DND-41 (cell line): ENCODE data around the gene MEGF11.

Source experiments
- ATAC-seq: fragments of 200-7000 bp; cut with Tn5 transposase; 3 replicates; pipeline ENCODE4 v1.9.1; 2021; ENCODE audit warnings: low read depth; ENCODE audit not compliant: insufficient read depth
- DNase-seq: peaks from one replicate; pipeline ENCODE4 v3.0.0-alpha.2; 2020
- H2AFZ ChIP-seq: 2 replicates; pipeline ENCODE4 v1.6.0; 2012; ENCODE audit warnings: low read depth, low read length
- H3K27ac ChIP-seq: 2 replicates; pipeline ENCODE4 v1.5.1; 2012; ENCODE audit warnings: low read length, inconsistent platforms
- H3K27me3 ChIP-seq: fragments of 200-600 bp; sonication (generic); 2 replicates; pipeline ENCODE4 v1.6.0; 2012; ENCODE audit warnings: low read length, mild to moderate bottlenecking, inconsistent platforms; ENCODE audit not compliant: insufficient read depth, poor library complexity
- H3K36me3 ChIP-seq: 2 replicates; pipeline ENCODE4 v1.5.1; 2012; ENCODE audit warnings: low read length, inconsistent platforms; ENCODE audit not compliant: insufficient read depth
- H3K4me1 ChIP-seq: 2 replicates; pipeline ENCODE4 v1.5.1; 2012; ENCODE audit warnings: mild to moderate bottlenecking, low read length; ENCODE audit not compliant: insufficient read depth
- H3K4me2 ChIP-seq: 2 replicates; pipeline ENCODE4 v1.6.0; 2012; ENCODE audit warnings: mild to moderate bottlenecking, moderate library complexity, low read length, inconsistent platforms; ENCODE audit not compliant: insufficient read depth
- H3K4me3 ChIP-seq, 2 experiments: fragments of 200-600 bp in 1 of 2; shearing (Covaris generic) in 1 of 2; 2 replicates each; pipeline ENCODE4 v1.5.1; 2012 to 2016; ENCODE audit warnings: inconsistent platforms in 2 of 2, low read length in 2 of 2, mild to moderate bottlenecking in 2 of 2, low read depth in 1 of 2, moderate library complexity in 1 of 2
- H3K79me2 ChIP-seq: 2 replicates; pipeline ENCODE4 v1.6.0; 2012; ENCODE audit warnings: low read length, inconsistent platforms; ENCODE audit not compliant: insufficient read depth
- H3K9ac ChIP-seq: 2 replicates; pipeline ENCODE4 v1.6.0; 2012; ENCODE audit warnings: low read depth, mild to moderate bottlenecking, inconsistent platforms, low read length, moderate library complexity
- H3K9me3 ChIP-seq: 2 replicates; pipeline ENCODE4 v1.5.1; 2012; ENCODE audit warnings: low read length, moderate library complexity, mild to moderate bottlenecking, inconsistent platforms; ENCODE audit not compliant: insufficient read depth, severe bottlenecking
- H4K20me1 ChIP-seq: 2 replicates; pipeline ENCODE4 v1.6.0; 2012; ENCODE audit warnings: low read length; ENCODE audit not compliant: insufficient read depth
- CTCF ChIP-seq: IDR thresholded peaks from 2 replicates; pipeline ENCODE4 v1.5.1; 2012; ENCODE audit warnings: borderline replicate concordance, low read length, moderate library complexity, mild to moderate bottlenecking; ENCODE audit not compliant: poor library complexity, severe bottlenecking; ENCODE audit errors: extremely low read depth
- EZH2 ChIP-seq: IDR thresholded peaks from 3 replicates; pipeline ENCODE4 v1.6.1; 2012; ENCODE audit warnings: borderline replicate concordance, low read depth, mild to moderate bottlenecking, moderate library complexity, low read length, inconsistent platforms; ENCODE audit not compliant: severe bottlenecking

Gene MEGF11

GRCh38 chr15:66115568-66116206, 137.9 kb downstream of the MEGF11 start:
- TF ChIP-seq EZH2 (no peak), CTCF (no peak)
- Histone ChIP-seq H3K9me3 (no peaks in the 10 kb centered on the region), H3K27me3 (peaks cover 10% of the 10 kb centered on the region), H4K20me1 (no peaks in the 10 kb centered on the region; the same call in 1 of the 2 replicates), H3K4me3 (no peak overlapping the region), H3K79me2 (no peaks in the 10 kb centered on the region), H3K9ac (no peak overlapping the region), H3K4me1 (peaks cover 8% of the 10 kb centered on the region; the same call in 1 of the 2 replicates), H2AFZ (no peak overlapping the region), H3K36me3 (no peaks in the 10 kb centered on the region), H3K4me2 (no peak overlapping the region), H3K27ac (no peak overlapping the region)
- peak; percentile 66 for DNase-seq
- peak; percentile 90 for ATAC-seq

GRCh38 chr15:66114863-66115425, 138.6 kb downstream of the MEGF11 start:
- H4K20me1 ChIP-seq, result no peaks in the 10 kb centered on the region; the same call in 1 of the 2 replicates
- H3K9ac ChIP-seq, result no peak overlapping the region
- no peak overlapping the region for H3K4me2 ChIP-seq

GRCh38 chr15:66112388-66112787, 141.2 kb downstream of the MEGF11 start:
- peaks cover 13% of the 10 kb centered on the region for H3K27me3 ChIP-seq

More at GRCh38 chr15:66114863-66115425, 138.6 kb downstream of the MEGF11 start:
- Histone ChIP-seq H2AFZ (no peak overlapping the region), H3K9me3 (no peaks in the 10 kb centered on the region), H3K4me1 (peaks cover 8% of the 10 kb centered on the region; the same call in 1 of the 2 replicates), H3K79me2 (no peaks in the 10 kb centered on the region), H3K27ac (no peak overlapping the region), H3K27me3 (peaks cover 10% of the 10 kb centered on the region), H3K4me3 (no peak overlapping the region), H3K36me3 (no peaks in the 10 kb centered on the region)
- DNase-seq, result no peak
- no peak for ATAC-seq
- no peak for TF ChIP-seq EZH2

More at GRCh38 chr15:66112388-66112787, 141.2 kb downstream of the MEGF11 start:
- ATAC-seq, result no peak
- no peak for DNase-seq
- Histone ChIP-seq H3K4me2 (no peak overlapping the region), H3K27ac (no peak overlapping the region), H3K4me1 (peaks cover 8% of the 10 kb centered on the region; the same call in 1 of the 2 replicates), H3K79me2 (no peaks in the 10 kb centered on the region), H3K4me3 (no peak overlapping the region), H3K9ac (no peak overlapping the region), H3K36me3 (no peaks in the 10 kb centered on the region), H2AFZ (no peak overlapping the region), H4K20me1 (no peaks in the 10 kb centered on the region; the same call in 1 of the 2 replicates), H3K9me3 (no peaks in the 10 kb centered on the region)
- TF ChIP-seq EZH2 (no peak), CTCF (no peak)
